Dendritic cell treated with granulocyte-macrophage colony-stimulating factor and Interleukin-4, amounts not matched to agents 40 ng/mL and 50 ng/mL, for 4 days (primary cell): ENCODE data around the gene DPM1.

Experiments
- H3K27ac Mint-ChIP-seq: one replicate; pipeline ENCODE4 v1.8.0; 2022; ENCODE audit warnings: mild to moderate bottlenecking, mixed read lengths
- H3K27me3 Mint-ChIP-seq: one replicate; pipeline ENCODE4 v1.8.0; 2022; ENCODE audit warnings: mild to moderate bottlenecking, mixed read lengths
- H3K36me3 Mint-ChIP-seq: one replicate; pipeline ENCODE4 v1.8.0; 2022; ENCODE audit warnings: low read depth, mixed read lengths
- H3K4me1 Mint-ChIP-seq: one replicate; pipeline ENCODE4 v1.8.0; 2022; ENCODE audit warnings: low read depth, mixed read lengths
- H3K4me3 Mint-ChIP-seq: one replicate; pipeline ENCODE4 v1.8.0; 2022; ENCODE audit warnings: mild to moderate bottlenecking, moderate library complexity, mixed read lengths
- H3K9me3 Mint-ChIP-seq: one replicate; pipeline ENCODE4 v1.8.0; 2022; ENCODE audit warnings: mixed read lengths
- intact Hi-C: fragments of 100-400 bp; cut with micrococcal nuclease; formaldehyde crosslinking; loops from one replicate; pipeline ENCODE4 v1.15.0; 2022

DPM1 gene

GRCh38 chr20:50911716-50912115 lies 46.6 kb downstream of the DPM1 start:
- Mint-ChIP-seq H3K36me3 (peaks cover 25% of the 10 kb centered on the region), H3K27me3 (no peaks in the 10 kb centered on the region), H3K4me1 (peaks cover 34% of the 10 kb centered on the region), H3K4me3 (no peak overlapping the region), H3K27ac (no peak overlapping the region), H3K9me3 (no peaks in the 10 kb centered on the region)
- intact Hi-C loops, result no loop called here

- no peak overlapping the region for H3K4me3 Mint-ChIP-seq
- no peak overlapping the region for H3K27ac Mint-ChIP-seq
Observed at GRCh38 chr20:50911030-50911429, 47.3 kb downstream of the DPM1 start.

GRCh38 chr20:50909413-50909812 lies 48.9 kb downstream of the DPM1 start:
- intact Hi-C loops, result no loop called here
- Mint-ChIP-seq H3K4me1 (peaks cover 20% of the 10 kb centered on the region), H3K36me3 (peaks cover 18% of the 10 kb centered on the region), H3K9me3 (no peaks in the 10 kb centered on the region), H3K4me3 (no peak overlapping the region), H3K27me3 (no peaks in the 10 kb centered on the region), H3K27ac (no peak overlapping the region)

More at GRCh38 chr20:50911030-50911429, 47.3 kb downstream of the DPM1 start:
- H3K4me1 Mint-ChIP-seq, result peaks cover 27% of the 10 kb centered on the region
- no peaks in the 10 kb centered on the region for H3K9me3 Mint-ChIP-seq
- no peaks in the 10 kb centered on the region for H3K27me3 Mint-ChIP-seq
- H3K36me3 Mint-ChIP-seq, result peaks cover 18% of the 10 kb centered on the region
- intact Hi-C loops, result no loop called here

- H3K27me3 Mint-ChIP-seq, result no peaks in the 10 kb centered on the region
- peaks cover 48% of the 10 kb centered on the region for H3K36me3 Mint-ChIP-seq
- intact Hi-C loops, result no loop called here
- no peaks in the 10 kb centered on the region for H3K9me3 Mint-ChIP-seq
- peaks cover 5% of the 10 kb centered on the region for H3K4me1 Mint-ChIP-seq
- H3K27ac Mint-ChIP-seq, result no peak overlapping the region
- H3K4me3 Mint-ChIP-seq, result no peak overlapping the region
Observed at GRCh38 chr20:50904067-50904570, 54.2 kb downstream of the DPM1 start.

- H3K4me1 Mint-ChIP-seq, result peaks cover 5% of the 10 kb centered on the region
- H3K27me3 Mint-ChIP-seq, result no peaks in the 10 kb centered on the region
- no peaks in the 10 kb centered on the region for H3K9me3 Mint-ChIP-seq
- H3K36me3 Mint-ChIP-seq, result peaks cover 54% of the 10 kb centered on the region
- no peak overlapping the region for H3K4me3 Mint-ChIP-seq
- intact Hi-C loops, result no loop called here
- H3K27ac Mint-ChIP-seq, result no peak overlapping the region
Observed at GRCh38 chr20:50903353-50904051, 54.8 kb downstream of the DPM1 start.

GRCh38 chr20:50901301-50901700 lies 57.0 kb downstream of the DPM1 start:
- no peaks in the 10 kb centered on the region for H3K9me3 Mint-ChIP-seq
- peaks cover 5% of the 10 kb centered on the region for H3K4me1 Mint-ChIP-seq
- intact Hi-C loops, result no loop called here
- no peaks in the 10 kb centered on the region for H3K27me3 Mint-ChIP-seq
- no peak overlapping the region for H3K27ac Mint-ChIP-seq
- H3K36me3 Mint-ChIP-seq, result peaks cover 62% of the 10 kb centered on the region
- H3K4me3 Mint-ChIP-seq, result no peak overlapping the region

GRCh38 chr20:50900261-50900660 lies 58.1 kb downstream of the DPM1 start:
- intact Hi-C loops, result no loop called here
- Mint-ChIP-seq H3K36me3 (peaks cover 62% of the 10 kb centered on the region), H3K27ac (no peak overlapping the region), H3K4me3 (no peak overlapping the region), H3K27me3 (no peaks in the 10 kb centered on the region), H3K4me1 (peaks cover 5% of the 10 kb centered on the region), H3K9me3 (no peaks in the 10 kb centered on the region)

- Mint-ChIP-seq H3K27ac (no peak overlapping the region), H3K9me3 (no peaks in the 10 kb centered on the region), H3K27me3 (no peaks in the 10 kb centered on the region), H3K4me3 (no peak overlapping the region), H3K36me3 (peaks cover 76% of the 10 kb centered on the region), H3K4me1 (no peaks in the 10 kb centered on the region)
- intact Hi-C loops, result no loop called here
Observed at GRCh38 chr20:50898475-50898874, 59.9 kb downstream of the DPM1 start.

GRCh38 chr20:50895111-50895830 lies 63.1 kb downstream of the DPM1 start:
- H3K36me3 Mint-ChIP-seq, result peaks cover 76% of the 10 kb centered on the region

GRCh38 chr20:50893620-50894019 lies 64.7 kb downstream of the DPM1 start:
- Mint-ChIP-seq H3K36me3 (peaks cover 76% of the 10 kb centered on the region), H3K4me1 (peaks cover 4% of the 10 kb centered on the region), H3K27ac (no peak overlapping the region), H3K9me3 (no peaks in the 10 kb centered on the region), H3K4me3 (no peak overlapping the region), H3K27me3 (no peaks in the 10 kb centered on the region)
- intact Hi-C loops, result no loop called here

More at GRCh38 chr20:50895111-50895830, 63.1 kb downstream of the DPM1 start:
- H3K27me3 Mint-ChIP-seq, result no peaks in the 10 kb centered on the region
- H3K27ac Mint-ChIP-seq, result no peak overlapping the region
- no peaks in the 10 kb centered on the region for H3K9me3 Mint-ChIP-seq
- intact Hi-C loops, result no loop called here
- H3K4me1 Mint-ChIP-seq, result peaks cover 4% of the 10 kb centered on the region
- no peak overlapping the region for H3K4me3 Mint-ChIP-seq

- Mint-ChIP-seq H3K27ac (no peak overlapping the region), H3K36me3 (peaks cover 74% of the 10 kb centered on the region), H3K9me3 (no peaks in the 10 kb centered on the region), H3K4me3 (no peak overlapping the region), H3K4me1 (peaks cover 4% of the 10 kb centered on the region), H3K27me3 (no peaks in the 10 kb centered on the region)
- intact Hi-C loops, result no loop called here
Observed at GRCh38 chr20:50892394-50892793, 65.9 kb downstream of the DPM1 start.

- no peaks in the 10 kb centered on the region for H3K9me3 Mint-ChIP-seq
- peaks cover 4% of the 10 kb centered on the region for H3K4me1 Mint-ChIP-seq
- no peaks in the 10 kb centered on the region for H3K27me3 Mint-ChIP-seq
- peaks cover 68% of the 10 kb centered on the region for H3K36me3 Mint-ChIP-seq
- no peak overlapping the region for H3K27ac Mint-ChIP-seq
- intact Hi-C loops, result no loop called here
- no peak overlapping the region for H3K4me3 Mint-ChIP-seq
Observed at GRCh38 chr20:50891138-50891537, 67.2 kb downstream of the DPM1 start.

- peaks cover 4% of the 10 kb centered on the region for H3K4me1 Mint-ChIP-seq
- H3K9me3 Mint-ChIP-seq, result no peaks in the 10 kb centered on the region
- no peaks in the 10 kb centered on the region for H3K27me3 Mint-ChIP-seq
- no peak overlapping the region for H3K27ac Mint-ChIP-seq
- peaks cover 45% of the 10 kb centered on the region for H3K36me3 Mint-ChIP-seq
- no peak overlapping the region for H3K4me3 Mint-ChIP-seq
- intact Hi-C loops, result no loop called here
Observed at GRCh38 chr20:50887576-50887975, 70.8 kb downstream of the DPM1 start.

- Mint-ChIP-seq H3K27ac (no peak overlapping the region), H3K9me3 (no peaks in the 10 kb centered on the region), H3K4me3 (no peak overlapping the region), H3K36me3 (peaks cover 32% of the 10 kb centered on the region), H3K27me3 (no peaks in the 10 kb centered on the region), H3K4me1 (no peaks in the 10 kb centered on the region)
- intact Hi-C loops, result no loop called here
Observed at GRCh38 chr20:50886184-50886790, 72.0 kb downstream of the DPM1 start.
